ENCODE results near the gene NDUFB2. TPM values are rescaled to one million over a fixed set of nuclear protein-coding genes. Genes with fewer than 3 reads are reported as not detected.

NDUFB2 gene
- total and polyA plus RNA-seq, 9 of the 15 experiments (the other 6 are each of a cell fraction or from before 2014, with no cell fraction given) = 220 to 2,075 (median 320) TPM

DNA sequence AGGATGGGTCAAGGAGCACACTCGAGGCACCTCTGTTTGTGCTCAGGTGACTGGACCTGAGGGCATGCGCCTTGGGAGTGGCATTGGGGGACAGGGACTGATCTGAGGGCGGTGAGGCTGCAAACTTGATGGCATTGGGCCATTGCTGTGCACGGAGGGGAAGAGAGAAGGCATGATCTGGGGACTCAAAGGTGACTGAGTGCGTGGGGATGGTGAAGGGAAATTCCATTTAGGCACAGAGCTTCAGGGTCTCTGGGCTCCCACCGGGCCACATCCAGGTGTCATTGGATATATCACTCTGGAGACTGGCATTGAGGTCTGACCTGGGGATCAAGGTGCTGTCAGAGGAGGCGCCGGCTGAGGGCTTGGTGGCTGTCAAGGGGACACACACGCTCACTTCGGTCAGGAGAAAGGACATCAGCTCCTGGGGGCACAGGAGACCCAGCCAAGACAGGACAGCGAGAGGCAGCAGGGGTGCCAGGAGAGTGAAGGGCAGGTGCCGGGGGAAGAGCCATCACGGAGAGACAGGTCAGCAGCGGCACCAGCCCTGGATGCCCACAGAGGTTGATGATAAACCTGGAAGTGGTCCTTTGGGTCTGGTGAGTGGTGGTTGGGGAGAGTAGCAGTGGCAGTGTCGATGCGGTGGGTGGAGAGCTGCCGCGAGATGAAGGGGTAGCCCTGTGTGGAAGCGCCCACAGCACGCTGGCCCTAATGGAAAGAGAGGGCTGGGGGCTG, 18.3 kb upstream of the NDUFB2 start:
- peaks cover 6% of the 10 kb centered on the region; the same call in 1 of the 3 replicates for H3K36me3 ChIP-seq (ENCODE audit: control insufficient read depth, insufficient read depth, low read length)
- FAIRE-seq = no peak
- TF ChIP-seq ZKSCAN3 (CRISPR knock-in tag; IDR thresholded peaks at IDR 0.05) = no peak
- H2AFZ ChIP-seq (ENCODE audit: low read depth, low read length) = no peak overlapping the region
- no peaks in the 10 kb centered on the region for H3K9me1 ChIP-seq (ENCODE audit: control insufficient read depth, insufficient read depth, low read length)
- ATAC-seq = no peak
- H3K4me3 ChIP-seq = no peak overlapping the region
- ChIA-PET POLR2A (interaction anchor here (0.7 to 1.3 kb wide), 2 partner anchors 18 to 26 kb away, joined by 3 to 4 read pairs; partner anchors contain the start of gene NDUFB2), CTCF (ENCODE audit: low intra/inter-chr PET ratio) (interaction anchor here (0.6 kb wide), 1 partner anchor 135 kb away, joined by 3 read pairs; no protein-coding TSS in a partner anchor)
- no peaks in the 10 kb centered on the region for H3K79me2 ChIP-seq (ENCODE audit: control insufficient read depth, insufficient read depth, low read length)
- no peak overlapping the region for H3K4me2 ChIP-seq (ENCODE audit: insufficient read depth, low read length)
- BruUV-seq (replicated peaks) = no TSS peak
- H3K27ac ChIP-seq (ENCODE audit: extremely low read depth, low read depth, low read length) = no peak overlapping the region
- in situ Hi-C loops (cut with MboI) (no loop called here), intact Hi-C loops (cut with micrococcal nuclease) (loop anchor here (10.0 kb wide), 2 partner anchors 307 to 857 kb away; no protein-coding TSS in a partner anchor)
- WGBS (ENCODE audit: insufficient coverage, low coverage, missing lambda C conversion rate) = 59% methylated on average over 20 of the region's 20 CpGs
- H3K27me3 ChIP-seq (ENCODE audit: control insufficient read depth in 2 of 2, insufficient read depth in 2 of 2, low read length in 2 of 2) = no peaks in the 10 kb centered on the region
- 0 out of 2 replicates have a peak, but pooled peaks cover 1% of the 10 kb centered on the region for H4K20me1 ChIP-seq (replicated peaks; ENCODE audit: control insufficient read depth, insufficient read depth, low read length)
- H3K9ac ChIP-seq (ENCODE audit: insufficient read depth in 1 of 2, low read depth in 2 of 2, low read length in 2 of 2) = peak overlapping the region in 1 of 2 experiments; percentile 75; a peak in 2 of 4 replicates
- H3K4me1 ChIP-seq (replicated peaks in 1 of 2; ENCODE audit: control insufficient read depth in 2 of 2, insufficient read depth in 2 of 2, low read length in 2 of 2) = peaks cover 13 to 17% of the 10 kb centered on the region in 2 experiments; a peak in 4 of 5 replicates
- DNase-seq (ENCODE audit: extremely low read depth in 1 of 4, low spot score in 3 of 4) = no peak
- H3K9me3 ChIP-seq (replicated peaks; ENCODE audit: control insufficient read depth, insufficient read depth, low read depth, low read length) = no peaks in the 10 kb centered on the region

DNA sequence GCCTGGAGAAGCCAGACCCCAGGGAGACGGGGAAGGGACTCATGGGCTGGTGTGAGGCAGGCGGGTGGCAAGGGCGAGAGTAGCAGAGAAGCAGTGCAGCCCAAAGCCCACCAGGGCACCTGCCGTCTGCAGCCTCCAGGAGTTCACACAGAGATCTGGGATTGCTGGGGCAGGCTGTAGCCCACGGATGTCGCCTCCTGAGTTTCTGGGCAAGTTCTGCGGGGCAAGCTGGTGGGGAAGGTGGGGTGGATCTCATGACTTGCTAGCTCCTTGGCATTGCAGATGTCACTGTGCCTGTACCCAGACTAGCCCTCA, 17.7 kb upstream of the NDUFB2 start:
- no peak overlapping the region for H3K4me2 ChIP-seq (ENCODE audit: insufficient read depth, low read length)
- peak overlapping the region in 1 of 2 experiments; percentile 75; a peak in 2 of 4 replicates for H3K9ac ChIP-seq (ENCODE audit: insufficient read depth in 1 of 2, low read depth in 2 of 2, low read length in 2 of 2)
- ATAC-seq = no peak
- H3K9me1 ChIP-seq (ENCODE audit: control insufficient read depth, insufficient read depth, low read length) = no peaks in the 10 kb centered on the region
- no TSS peak for BruUV-seq (replicated peaks)
- POLR2A ChIA-PET = no interaction called here
- no peak for FAIRE-seq
- no peak for DNase-seq (ENCODE audit: extremely low read depth in 1 of 4, low spot score in 3 of 4)
- CTCF ChIA-PET (ENCODE audit: low intra/inter-chr PET ratio) = interaction anchor here (0.6 kb wide), 1 partner anchor 134 kb away, joined by 3 read pairs; no protein-coding TSS in a partner anchor
- no peak overlapping the region for H3K4me3 ChIP-seq
- H4K20me1 ChIP-seq (replicated peaks; ENCODE audit: control insufficient read depth, insufficient read depth, low read length) = 0 out of 2 replicates have a peak, but pooled peaks cover 6% of the 10 kb centered on the region
- H2AFZ ChIP-seq (ENCODE audit: low read depth, low read length) = no peak overlapping the region
- no peak overlapping the region for H3K27ac ChIP-seq (ENCODE audit: extremely low read depth, low read depth, low read length)
- H3K4me1 ChIP-seq (replicated peaks in 1 of 2; ENCODE audit: control insufficient read depth in 2 of 2, insufficient read depth in 2 of 2, low read length in 2 of 2) = peaks cover 7 to 12% of the 10 kb centered on the region in 2 experiments; a peak in 3 of 5 replicates
- in situ Hi-C loops (cut with MboI) = no loop called here
- no peaks in the 10 kb centered on the region for H3K27me3 ChIP-seq (ENCODE audit: control insufficient read depth in 2 of 2, insufficient read depth in 2 of 2, low read length in 2 of 2)
- 61% methylated on average over 7 of the region's 7 CpGs for WGBS (ENCODE audit: insufficient coverage, low coverage, missing lambda C conversion rate)
- no peaks in the 10 kb centered on the region for H3K79me2 ChIP-seq (ENCODE audit: control insufficient read depth, insufficient read depth, low read length)
- TF ChIP-seq ZNF324 (CRISPR knock-in tag; IDR thresholded peaks at IDR 0.05) (no peak), RBFOX2 (IDR thresholded peaks at IDR 0.05; ENCODE audit: low read depth, low read length) (0 out of 2 replicates have a peak, but pooled peaks have one; percentile 20)
- TF ChIP-seq, protein P1, sequence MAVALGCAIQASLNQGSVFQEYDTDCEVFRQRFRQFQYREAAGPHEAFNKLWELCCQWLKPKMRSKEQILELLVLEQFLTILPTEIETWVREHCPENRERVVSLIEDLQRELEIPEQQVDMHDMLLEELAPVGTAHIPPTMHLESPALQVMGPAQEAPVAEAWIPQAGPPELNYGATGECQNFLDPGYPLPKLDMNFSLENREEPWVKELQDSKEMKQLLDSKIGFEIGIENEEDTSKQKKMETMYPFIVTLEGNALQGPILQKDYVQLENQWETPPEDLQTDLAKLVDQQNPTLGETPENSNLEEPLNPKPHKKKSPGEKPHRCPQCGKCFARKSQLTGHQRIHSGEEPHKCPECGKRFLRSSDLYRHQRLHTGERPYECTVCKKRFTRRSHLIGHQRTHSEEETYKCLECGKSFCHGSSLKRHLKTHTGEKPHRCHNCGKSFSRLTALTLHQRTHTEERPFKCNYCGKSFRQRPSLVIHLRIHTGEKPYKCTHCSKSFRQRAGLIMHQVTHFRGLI (CRISPR knock-in tag; IDR thresholded peaks at IDR 0.05) = no peak
- intact Hi-C loops (cut with micrococcal nuclease) = loop anchor here (10.0 kb wide), 2 partner anchors 306 to 856 kb away; no protein-coding TSS in a partner anchor
- H3K36me3 ChIP-seq (ENCODE audit: control insufficient read depth, insufficient read depth, low read length) = peaks cover 6% of the 10 kb centered on the region; the same call in 1 of the 3 replicates
- no peaks in the 10 kb centered on the region for H3K9me3 ChIP-seq (replicated peaks; ENCODE audit: control insufficient read depth, insufficient read depth, low read depth, low read length)

Measured in K562 (cell line).